T-helper 9 cell (primary cell): ENCODE measurements around the gene LTA4H.

Experiments used
- DNase-seq: peaks from one replicate; pipeline ENCODE4 v3.0.0-alpha.2; 2020

LTA4H gene

GRCh38 chr12:95953000-95953399, 82.4 kb downstream of the LTA4H start:
- no peak for DNase-seq

- DNase-seq, result no peak
These were observed 83.9 kb downstream of the LTA4H start for GRCh38 chr12:95951515-95951914.
